ENCODE data around the gene PADI3.
"Not testable (repeated sequence)": the region's sequence is repeated elsewhere in the genome, so short reads cannot be mapped to it uniquely, and the experiment has no call there.

Gene PADI3

GRCh38 chr1:17216078-17216477 lies 32.8 kb upstream of the PADI3 start:
- no peak for DNase-seq (ENCODE audit: low spot score)

DNA sequence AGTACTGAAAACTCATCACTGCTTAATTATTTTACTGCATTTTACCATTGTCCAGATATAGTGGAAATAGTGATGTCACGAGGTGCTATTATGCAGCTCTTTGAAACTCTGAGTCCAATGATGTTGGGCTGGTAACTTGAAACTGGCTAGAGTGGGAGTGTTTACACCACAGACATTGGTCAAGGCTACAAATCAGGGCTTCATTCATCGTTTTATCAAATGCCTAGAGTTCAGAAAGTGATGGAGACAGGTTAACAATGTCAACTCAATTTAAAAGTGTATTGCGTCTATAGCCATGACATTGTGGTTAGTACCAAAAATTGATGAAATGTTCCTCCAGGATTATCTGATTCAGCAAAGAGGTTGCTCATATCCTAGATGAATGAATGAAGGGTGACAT lies 31.3 kb upstream of the PADI3 start:
- no peak for DNase-seq (ENCODE audit: low spot score)

DNA sequence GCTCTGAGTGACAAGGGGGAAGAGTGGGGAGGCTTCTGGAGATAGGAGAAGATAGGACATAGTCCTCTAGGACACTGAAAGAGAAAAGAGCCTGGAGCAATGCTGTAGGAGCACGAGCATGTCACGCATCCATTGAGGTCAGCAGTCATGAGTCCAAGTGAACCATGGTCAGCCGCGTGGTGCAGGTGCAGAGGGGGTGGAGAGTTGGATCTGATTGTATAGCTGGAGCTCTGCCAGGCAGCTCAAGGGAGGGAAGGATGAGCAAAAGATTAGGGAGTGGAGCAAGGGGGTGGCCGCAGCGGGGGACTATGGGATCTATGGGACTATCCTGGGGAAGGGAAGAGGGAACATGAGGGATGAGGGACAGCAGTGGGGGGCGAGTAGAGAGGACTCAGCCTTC lies 30.0 kb upstream of the PADI3 start:
- DNase-seq (ENCODE audit: low spot score), result no peak

DNA sequence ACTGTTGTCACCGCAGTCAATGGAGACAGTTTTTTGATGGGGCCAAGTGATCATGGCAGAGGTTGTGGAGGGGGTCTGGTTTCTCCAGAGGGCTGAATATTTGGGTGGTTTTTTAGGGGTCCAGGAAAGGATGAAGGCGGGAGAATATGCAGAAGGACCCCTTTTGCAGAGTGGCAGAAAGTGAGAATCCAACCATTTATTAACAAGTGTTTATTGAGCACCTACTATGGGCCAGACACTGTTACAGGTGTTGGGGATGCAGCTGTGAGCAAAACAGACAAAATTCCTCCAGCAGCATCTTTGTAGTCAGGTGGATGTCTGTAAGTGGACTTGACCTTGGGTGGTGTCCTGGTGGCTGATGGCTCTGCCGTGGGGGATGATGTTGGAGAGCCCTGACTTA lies 28.6 kb upstream of the PADI3 start:
- DNase-seq (ENCODE audit: low spot score), result no peak

GRCh38 chr1:17222557-17222956 lies 26.3 kb upstream of the PADI3 start:
- no peak for DNase-seq (ENCODE audit: low spot score)

GRCh38 chr1:17224434-17224833 lies 24.5 kb upstream of the PADI3 start:
- DNase-seq (ENCODE audit: low spot score), result no peak

DNA sequence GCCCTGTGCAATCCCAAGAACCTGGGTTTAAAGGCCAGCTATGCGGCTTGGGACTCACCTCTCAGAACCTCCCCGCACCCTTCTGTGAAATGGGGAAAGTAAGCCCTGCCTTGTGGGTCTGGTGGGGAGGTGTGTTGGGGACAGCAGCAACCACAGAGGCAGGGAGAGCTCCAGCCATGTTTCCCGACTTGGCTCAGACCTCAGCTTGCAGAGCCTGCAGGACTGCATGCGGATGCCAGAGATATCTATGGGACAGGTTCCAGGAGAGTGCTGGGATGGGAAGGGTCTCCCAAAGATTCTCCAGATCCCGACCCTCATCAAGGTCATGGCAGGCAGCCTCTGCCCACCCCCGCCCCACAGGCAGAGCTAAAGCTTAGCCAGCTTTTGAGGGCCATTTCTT lies 23.8 kb upstream of the PADI3 start:
- DNase-seq (ENCODE audit: low spot score), result no peak

DNA sequence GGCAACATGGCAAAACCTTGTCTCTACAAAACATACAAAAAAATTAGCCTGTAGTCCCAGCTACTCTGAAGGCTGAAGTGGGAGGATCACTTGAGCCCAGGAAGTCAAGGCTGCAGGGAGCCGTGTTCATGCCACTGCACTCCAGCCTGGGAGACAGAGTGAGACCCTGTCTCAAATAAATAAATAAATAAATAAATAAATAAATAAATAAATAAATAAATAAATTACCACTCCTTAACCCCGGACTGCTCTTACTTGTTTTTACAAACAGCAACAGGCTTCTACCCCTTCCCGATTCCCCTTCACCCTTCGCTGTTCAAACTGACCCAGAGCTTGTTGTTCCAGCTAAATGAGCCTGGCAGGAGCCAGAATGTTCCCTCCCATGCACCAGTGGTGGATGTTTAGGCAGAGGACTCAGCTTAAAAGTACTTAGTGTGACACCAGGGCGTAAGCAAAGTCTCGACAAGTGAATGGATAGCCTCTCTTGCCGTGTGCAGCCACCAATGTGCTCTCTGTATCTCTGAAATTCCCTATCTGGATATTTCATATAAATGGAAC lies 21.5 kb upstream of the PADI3 start:
- DNase-seq (ENCODE audit: low spot score), result no peak

DNA sequence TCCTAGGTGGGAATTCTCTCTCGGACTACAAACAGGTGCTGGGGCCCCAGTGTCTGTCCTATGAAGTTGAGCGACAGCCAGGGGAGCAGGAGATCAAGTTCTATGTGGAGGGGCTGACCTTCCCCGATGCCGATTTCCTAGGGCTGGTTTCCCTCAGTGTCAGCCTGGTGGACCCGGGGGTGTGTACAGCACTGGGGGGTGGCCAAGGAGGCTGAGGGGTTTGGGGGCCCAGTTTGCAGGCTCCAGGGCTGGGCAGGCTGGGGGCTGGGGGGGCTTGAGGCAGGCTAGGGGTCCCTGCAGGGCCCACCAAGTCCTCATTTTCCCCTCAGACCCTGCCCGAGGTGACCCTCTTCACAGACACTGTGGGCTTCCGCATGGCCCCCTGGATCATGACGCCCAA lies 20.3 kb upstream of the PADI3 start:
- no peak for DNase-seq (ENCODE audit: low spot score)

GRCh38 chr1:17229379-17229778 lies 19.5 kb upstream of the PADI3 start:
- peak; percentile 86 for DNase-seq (ENCODE audit: low spot score)

GRCh38 chr1:17230106-17230505 lies 18.8 kb upstream of the PADI3 start:
- no peak for DNase-seq (ENCODE audit: low spot score)

DNA sequence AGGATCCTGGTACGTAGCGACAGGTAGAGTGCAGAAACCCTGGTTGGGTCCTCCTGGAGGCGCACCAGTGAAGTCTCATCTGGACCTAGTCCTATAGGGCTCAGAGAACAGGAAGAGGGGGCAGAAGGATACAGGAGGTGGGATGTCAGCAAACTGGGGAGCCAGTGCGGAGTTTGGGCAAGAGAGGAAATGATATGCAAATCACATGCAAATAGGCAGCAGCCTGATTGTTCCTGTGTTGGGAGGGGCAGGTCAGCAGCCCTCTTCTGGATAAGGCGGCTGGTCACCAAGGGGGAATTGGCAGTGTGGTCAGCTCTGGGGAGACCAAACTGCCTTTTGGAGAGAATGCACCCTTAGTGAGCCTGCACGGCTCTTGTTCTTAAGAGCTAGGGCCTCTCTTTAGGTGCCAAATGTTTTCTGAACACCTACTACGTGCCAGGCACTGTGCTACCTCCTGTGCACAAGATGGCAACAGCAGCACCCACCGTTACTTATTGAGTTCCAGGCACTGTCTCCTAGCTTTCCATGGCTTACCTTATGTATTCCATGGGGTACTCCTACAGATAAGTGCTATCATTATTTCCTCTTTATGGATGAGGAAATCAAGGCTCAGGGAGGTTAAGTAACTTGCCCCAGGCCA lies 18.1 kb upstream of the PADI3 start:
- DNase-seq (ENCODE audit: low spot score), result no peak

GRCh38 chr1:17232759-17233661 lies 15.9 kb upstream of the PADI3 start:
- peak; percentile 92 for DNase-seq (ENCODE audit: low spot score)

DNA sequence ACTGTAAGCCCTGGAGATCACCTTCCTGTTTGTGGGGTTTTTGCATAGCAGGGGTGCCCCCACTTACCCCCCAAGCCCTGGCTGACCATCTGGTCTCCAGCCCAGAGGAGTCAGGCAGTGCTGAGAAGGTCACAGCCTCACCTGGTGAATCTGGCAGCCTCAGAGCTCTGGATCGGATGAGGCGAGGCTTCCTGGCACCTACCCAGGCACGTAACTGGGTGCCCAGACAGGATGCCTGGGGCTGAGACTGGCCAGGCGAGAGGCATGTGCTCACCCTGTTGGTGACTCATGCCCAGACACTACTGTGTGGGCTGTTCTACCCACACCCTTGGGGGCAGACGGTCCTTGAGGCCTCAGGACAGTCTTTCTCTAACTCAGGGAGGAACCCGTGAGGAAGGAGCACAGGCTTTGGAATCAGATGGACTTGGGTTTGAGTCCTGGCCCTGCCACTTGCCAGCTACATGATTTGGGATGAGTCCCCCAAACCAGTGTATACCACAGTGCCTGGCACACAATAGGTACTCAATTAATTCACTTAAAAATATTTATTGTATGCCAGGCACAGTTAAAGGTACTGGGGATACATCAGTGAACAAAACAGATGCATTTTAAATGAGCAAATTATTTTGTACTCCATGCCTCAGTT lies 15.1 kb upstream of the PADI3 start:
- DNase-seq (ENCODE audit: low spot score), result peak; percentile 96

GRCh38 chr1:17234405-17234804 lies 14.5 kb upstream of the PADI3 start:
- DNase-seq (ENCODE audit: low spot score), result no peak

DNA sequence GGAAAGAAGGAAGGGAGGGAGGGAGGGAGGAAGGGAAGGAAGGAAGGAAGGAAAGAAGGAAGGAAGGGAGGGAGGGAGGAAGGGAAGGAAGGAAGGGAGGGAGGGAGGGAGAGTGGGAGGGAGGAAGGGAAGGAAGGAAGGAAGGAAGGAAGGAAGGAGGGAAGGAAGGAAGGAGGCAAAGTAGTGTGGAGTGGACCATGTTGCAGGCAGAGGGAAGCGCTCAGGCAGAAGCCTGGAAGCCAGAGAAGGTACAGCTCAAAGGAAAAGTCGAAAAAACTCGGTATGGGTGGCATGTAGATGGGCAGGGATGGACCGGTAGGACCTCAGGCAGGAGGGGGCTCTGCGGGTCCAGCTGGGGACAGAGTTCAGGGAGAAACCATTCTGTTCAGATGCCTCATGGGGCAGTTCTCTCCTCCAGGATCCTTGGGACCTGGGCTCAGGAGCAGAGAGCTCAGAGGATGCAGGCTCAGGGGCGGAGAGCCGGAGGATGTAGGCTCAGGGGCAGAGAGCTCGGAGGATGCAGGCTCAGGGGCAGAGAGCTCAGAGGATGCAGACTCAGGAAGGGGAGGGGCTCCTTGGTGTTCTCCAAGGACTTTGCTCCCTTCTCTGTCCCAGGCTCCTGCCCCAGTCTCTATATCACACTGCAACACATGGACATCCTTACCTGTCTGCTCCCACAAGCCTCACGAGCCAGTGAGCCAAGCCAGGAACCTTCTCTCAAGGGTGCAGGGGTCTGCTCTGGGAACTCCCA lies 13.6 kb upstream of the PADI3 start:
- no peak for DNase-seq (ENCODE audit: low spot score)

GRCh38 chr1:17236779-17237560 lies 11.9 kb upstream of the PADI3 start:
- DNase-seq (ENCODE audit: low spot score), result peak; percentile 84

GRCh38 chr1:17237561-17237903 lies 11.4 kb upstream of the PADI3 start:
- DNase-seq (ENCODE audit: low spot score), result no peak

- DNase-seq (ENCODE audit: low spot score), result peak; percentile 53
Observed at GRCh38 chr1:17239420-17239819, 9.5 kb upstream of the PADI3 start.

GRCh38 chr1:17241011-17241779 lies 7.7 kb upstream of the PADI3 start:
- DNase-seq (ENCODE audit: low spot score), result not testable (repeated sequence)

- not testable (repeated sequence) for DNase-seq (ENCODE audit: low spot score)
Observed at GRCh38 chr1:17241780-17242074, 7.2 kb upstream of the PADI3 start.
